H1 (cell line): ENCODE results near the gene LGI4. TPM values are rescaled to one million over a fixed set of nuclear protein-coding genes. Genes with fewer than 3 reads are reported as not detected.

ENCODE experiments used
- CHD2 ChIP-seq: IDR thresholded peaks from 2 replicates; pipeline ENCODE4 v1.6.1; 2012; ENCODE audit warnings: low read length, improper control_type of control experiment
- polyA plus RNA-seq, 7 experiments: library from polyadenylated mRNA; depleted of rRNA in 3 of 7; stranded (reverse) in 5 of 7; unstranded in 2 of 7; fragments of >200 nt in 5 of 7; fragments of 200-250 nt in 2 of 7; gene quantifications; 1 replicate in 5 of 7; 2 replicates in 1 of 7; 4 replicates in 1 of 7; pipeline versions ENCODE4 v1.2.1 to v1.2.3, GENCODE V29; 2011 to 2013; ENCODE audit warnings: missing spikeins in 2 of 7, mixed read lengths in 2 of 7
- total RNA-seq: library from RNA; stranded (reverse); fragmentation: NEBNext Ultra II Directional; extraction: Animal tissue kit (Norgen Biotek cat#: 25700); gene quantifications from 2 replicates; pipeline ENCODE4 v1.2.1, GENCODE V29; 2021
- TF ChIP-seq, protein P1 (sequence below): fragments of 300-600 bp; sonication (generic); IDR thresholded peaks from 2 replicates; pipeline ENCODE4 v1.7.1; 2012; ENCODE audit warnings: low read length, moderate library complexity, mild to moderate bottlenecking, inconsistent platforms; ENCODE audit not compliant: insufficient replicate concordance

Gene LGI4
- total and polyA plus RNA-seq, 2 of the 8 experiments (the other 6 are each of a cell fraction or from before 2014, with no cell fraction given) = 2.0 to 8.2 TPM

DNA sequence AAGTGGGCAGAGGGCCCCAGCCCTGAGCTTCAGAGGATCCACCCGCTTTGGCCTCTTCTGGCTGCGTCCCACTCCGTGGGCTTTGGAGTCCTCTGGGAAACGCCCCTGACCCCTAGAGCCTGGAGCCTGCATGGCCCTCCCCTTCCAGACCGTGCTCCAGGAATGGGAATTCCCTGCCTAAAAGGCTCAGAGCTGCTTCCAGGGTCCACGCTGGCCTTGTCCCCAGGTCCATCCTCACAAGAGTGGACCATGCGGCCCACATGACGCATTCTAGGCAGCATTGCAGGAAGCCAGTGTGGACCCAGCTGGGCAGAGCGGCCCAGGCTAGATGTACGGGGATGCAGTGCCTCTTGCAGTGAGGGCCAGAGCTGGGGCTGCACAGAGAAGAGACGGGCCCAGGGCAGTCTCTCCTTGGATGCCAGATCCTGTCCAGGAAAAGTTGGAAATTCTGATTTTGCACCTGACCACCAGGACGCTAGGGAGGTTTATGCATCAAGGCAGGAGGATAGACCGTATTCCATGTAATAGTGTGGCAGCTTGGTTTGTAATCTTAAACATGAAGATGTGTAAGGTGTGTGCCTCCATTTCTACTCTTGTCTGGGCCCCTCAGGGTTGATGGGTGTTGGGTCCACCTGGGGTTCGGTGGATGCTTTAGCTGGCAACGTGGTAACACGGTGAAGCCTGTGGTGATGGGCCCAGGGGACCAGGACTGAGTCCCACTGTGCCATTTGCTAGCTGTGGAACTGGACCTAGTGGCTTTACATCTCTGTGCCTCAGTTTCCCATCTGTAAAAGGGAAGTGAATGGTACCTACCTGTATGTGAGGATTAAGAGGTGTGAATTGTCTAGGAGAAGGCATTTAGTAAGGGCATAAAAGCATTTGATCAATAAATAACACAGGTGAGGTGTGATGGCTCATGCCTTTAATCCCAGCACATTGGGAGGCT lies 34.0 kb downstream of the LGI4 start (continued):
- TF ChIP-seq, protein P1, sequence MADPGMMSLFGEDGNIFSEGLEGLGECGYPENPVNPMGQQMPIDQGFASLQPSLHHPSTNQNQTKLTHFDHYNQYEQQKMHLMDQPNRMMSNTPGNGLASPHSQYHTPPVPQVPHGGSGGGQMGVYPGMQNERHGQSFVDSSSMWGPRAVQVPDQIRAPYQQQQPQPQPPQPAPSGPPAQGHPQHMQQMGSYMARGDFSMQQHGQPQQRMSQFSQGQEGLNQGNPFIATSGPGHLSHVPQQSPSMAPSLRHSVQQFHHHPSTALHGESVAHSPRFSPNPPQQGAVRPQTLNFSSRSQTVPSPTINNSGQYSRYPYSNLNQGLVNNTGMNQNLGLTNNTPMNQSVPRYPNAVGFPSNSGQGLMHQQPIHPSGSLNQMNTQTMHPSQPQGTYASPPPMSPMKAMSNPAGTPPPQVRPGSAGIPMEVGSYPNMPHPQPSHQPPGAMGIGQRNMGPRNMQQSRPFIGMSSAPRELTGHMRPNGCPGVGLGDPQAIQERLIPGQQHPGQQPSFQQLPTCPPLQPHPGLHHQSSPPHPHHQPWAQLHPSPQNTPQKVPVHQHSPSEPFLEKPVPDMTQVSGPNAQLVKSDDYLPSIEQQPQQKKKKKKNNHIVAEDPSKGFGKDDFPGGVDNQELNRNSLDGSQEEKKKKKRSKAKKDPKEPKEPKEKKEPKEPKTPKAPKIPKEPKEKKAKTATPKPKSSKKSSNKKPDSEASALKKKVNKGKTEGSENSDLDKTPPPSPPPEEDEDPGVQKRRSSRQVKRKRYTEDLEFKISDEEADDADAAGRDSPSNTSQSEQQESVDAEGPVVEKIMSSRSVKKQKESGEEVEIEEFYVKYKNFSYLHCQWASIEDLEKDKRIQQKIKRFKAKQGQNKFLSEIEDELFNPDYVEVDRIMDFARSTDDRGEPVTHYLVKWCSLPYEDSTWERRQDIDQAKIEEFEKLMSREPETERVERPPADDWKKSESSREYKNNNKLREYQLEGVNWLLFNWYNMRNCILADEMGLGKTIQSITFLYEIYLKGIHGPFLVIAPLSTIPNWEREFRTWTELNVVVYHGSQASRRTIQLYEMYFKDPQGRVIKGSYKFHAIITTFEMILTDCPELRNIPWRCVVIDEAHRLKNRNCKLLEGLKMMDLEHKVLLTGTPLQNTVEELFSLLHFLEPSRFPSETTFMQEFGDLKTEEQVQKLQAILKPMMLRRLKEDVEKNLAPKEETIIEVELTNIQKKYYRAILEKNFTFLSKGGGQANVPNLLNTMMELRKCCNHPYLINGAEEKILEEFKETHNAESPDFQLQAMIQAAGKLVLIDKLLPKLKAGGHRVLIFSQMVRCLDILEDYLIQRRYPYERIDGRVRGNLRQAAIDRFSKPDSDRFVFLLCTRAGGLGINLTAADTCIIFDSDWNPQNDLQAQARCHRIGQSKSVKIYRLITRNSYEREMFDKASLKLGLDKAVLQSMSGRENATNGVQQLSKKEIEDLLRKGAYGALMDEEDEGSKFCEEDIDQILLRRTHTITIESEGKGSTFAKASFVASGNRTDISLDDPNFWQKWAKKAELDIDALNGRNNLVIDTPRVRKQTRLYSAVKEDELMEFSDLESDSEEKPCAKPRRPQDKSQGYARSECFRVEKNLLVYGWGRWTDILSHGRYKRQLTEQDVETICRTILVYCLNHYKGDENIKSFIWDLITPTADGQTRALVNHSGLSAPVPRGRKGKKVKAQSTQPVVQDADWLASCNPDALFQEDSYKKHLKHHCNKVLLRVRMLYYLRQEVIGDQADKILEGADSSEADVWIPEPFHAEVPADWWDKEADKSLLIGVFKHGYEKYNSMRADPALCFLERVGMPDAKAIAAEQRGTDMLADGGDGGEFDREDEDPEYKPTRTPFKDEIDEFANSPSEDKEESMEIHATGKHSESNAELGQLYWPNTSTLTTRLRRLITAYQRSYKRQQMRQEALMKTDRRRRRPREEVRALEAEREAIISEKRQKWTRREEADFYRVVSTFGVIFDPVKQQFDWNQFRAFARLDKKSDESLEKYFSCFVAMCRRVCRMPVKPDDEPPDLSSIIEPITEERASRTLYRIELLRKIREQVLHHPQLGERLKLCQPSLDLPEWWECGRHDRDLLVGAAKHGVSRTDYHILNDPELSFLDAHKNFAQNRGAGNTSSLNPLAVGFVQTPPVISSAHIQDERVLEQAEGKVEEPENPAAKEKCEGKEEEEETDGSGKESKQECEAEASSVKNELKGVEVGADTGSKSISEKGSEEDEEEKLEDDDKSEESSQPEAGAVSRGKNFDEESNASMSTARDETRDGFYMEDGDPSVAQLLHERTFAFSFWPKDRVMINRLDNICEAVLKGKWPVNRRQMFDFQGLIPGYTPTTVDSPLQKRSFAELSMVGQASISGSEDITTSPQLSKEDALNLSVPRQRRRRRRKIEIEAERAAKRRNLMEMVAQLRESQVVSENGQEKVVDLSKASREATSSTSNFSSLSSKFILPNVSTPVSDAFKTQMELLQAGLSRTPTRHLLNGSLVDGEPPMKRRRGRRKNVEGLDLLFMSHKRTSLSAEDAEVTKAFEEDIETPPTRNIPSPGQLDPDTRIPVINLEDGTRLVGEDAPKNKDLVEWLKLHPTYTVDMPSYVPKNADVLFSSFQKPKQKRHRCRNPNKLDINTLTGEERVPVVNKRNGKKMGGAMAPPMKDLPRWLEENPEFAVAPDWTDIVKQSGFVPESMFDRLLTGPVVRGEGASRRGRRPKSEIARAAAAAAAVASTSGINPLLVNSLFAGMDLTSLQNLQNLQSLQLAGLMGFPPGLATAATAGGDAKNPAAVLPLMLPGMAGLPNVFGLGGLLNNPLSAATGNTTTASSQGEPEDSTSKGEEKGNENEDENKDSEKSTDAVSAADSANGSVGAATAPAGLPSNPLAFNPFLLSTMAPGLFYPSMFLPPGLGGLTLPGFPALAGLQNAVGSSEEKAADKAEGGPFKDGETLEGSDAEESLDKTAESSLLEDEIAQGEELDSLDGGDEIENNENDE = peak; percentile 98
- TF ChIP-seq CHD2 = no peak
